OCI-LY3 (cell line): ENCODE results near the gene PDGFA.

Experiments
- H2AFZ ChIP-seq: fragments of 200-600, 300-600 bp; shearing (Covaris generic); 2 replicates; pipeline ENCODE4 v1.6.0; 2014; ENCODE audit warnings: antibody characterized with exemption, low read depth, low read length
- H3K27ac ChIP-seq: fragments of 200-600, 300-600 bp; sonication (generic); 2 replicates; pipeline ENCODE4 v1.5.1; 2014; ENCODE audit warnings: mild to moderate bottlenecking, low read length, moderate library complexity, mixed read lengths
- H3K27me3 ChIP-seq: fragments of 200-600, 300-600 bp; sonication (generic); 2 replicates; pipeline ENCODE4 v1.6.1; 2014; ENCODE audit warnings: low read depth, low read length, mixed read lengths
- H3K36me3 ChIP-seq: fragments of 200-600, 300-600 bp; sonication (generic); replicated peaks from 2 replicates; pipeline ENCODE3; 2014; ENCODE audit warnings: low read depth, low read length, mixed read lengths
- H3K4me1 ChIP-seq: fragments of 300-600, 200-600 bp; sonication (generic); 2 replicates; pipeline ENCODE4 v1.6.1; 2014; ENCODE audit warnings: low read length, mixed read lengths
- H3K4me2 ChIP-seq: fragments of 200-600, 300-600 bp; sonication (generic); 2 replicates; pipeline ENCODE4 v1.6.1; 2014; ENCODE audit warnings: low read length, mixed read lengths
- H3K4me3 ChIP-seq: fragments of 300-600, 200-600 bp; sonication (generic); 2 replicates; pipeline ENCODE4 v1.5.1; 2014; ENCODE audit warnings: antibody characterized with exemption, mild to moderate bottlenecking, low read length, moderate library complexity
- H3K79me2 ChIP-seq: fragments of 300-600, 200-600 bp; shearing (Covaris generic); 2 replicates; pipeline ENCODE4 v1.6.1; 2014; ENCODE audit warnings: mild to moderate bottlenecking, low read length, mixed read lengths
- H3K9ac ChIP-seq: fragments of 300-600, 200-600 bp; shearing (Covaris generic); 2 replicates; pipeline ENCODE4 v1.6.0; 2014; ENCODE audit warnings: mild to moderate bottlenecking, low read length, moderate library complexity
- H3K9me3 ChIP-seq: fragments of 200-600, 300-600 bp; shearing (Covaris generic); 2 replicates; pipeline ENCODE4 v1.6.1; 2014; ENCODE audit warnings: low read length, mixed read lengths; ENCODE audit not compliant: insufficient read depth
- H4K20me1 ChIP-seq: fragments of 200-600, 300-600 bp; sonication (generic); 2 replicates; pipeline ENCODE4 v1.6.1; 2016; ENCODE audit warnings: low read length, mixed read lengths; ENCODE audit not compliant: insufficient read depth
- EZH2phosphoT487 ChIP-seq: fragments of 200-600 bp; shearing (Covaris generic); IDR thresholded peaks from 2 replicates; pipeline ENCODE4 v1.6.1; 2018; ENCODE audit warnings: antibody characterized with exemption, mixed run types, low read depth
- TF ChIP-seq, protein P1 (sequence below): fragments of 200-600, 300-600 bp; sonication (generic); IDR thresholded peaks from 2 replicates; pipeline ENCODE4 v1.5.1; 2014; ENCODE audit warnings: antibody characterized with exemption, low read length, low read depth

PDGFA gene

DNA sequence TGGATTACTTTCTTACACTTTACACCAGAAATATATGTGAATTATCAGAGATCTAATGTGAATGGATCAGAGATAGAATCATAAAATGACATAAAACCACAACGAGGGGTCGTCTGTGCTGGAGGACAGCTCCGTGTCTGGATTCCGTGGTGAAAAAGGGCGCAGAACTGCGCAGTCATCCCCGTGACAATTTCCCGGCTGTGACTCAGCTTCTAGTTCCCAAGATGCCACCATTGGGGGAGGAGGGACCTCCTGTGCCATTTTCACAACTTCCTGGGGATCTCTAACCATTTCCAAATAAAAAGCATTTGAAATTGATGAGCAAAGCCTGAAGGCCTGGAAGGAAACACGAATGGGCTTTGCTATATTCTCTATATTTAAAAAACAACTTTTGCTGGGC, 72.1 kb downstream of the PDGFA start:
- TF ChIP-seq, protein P1, sequence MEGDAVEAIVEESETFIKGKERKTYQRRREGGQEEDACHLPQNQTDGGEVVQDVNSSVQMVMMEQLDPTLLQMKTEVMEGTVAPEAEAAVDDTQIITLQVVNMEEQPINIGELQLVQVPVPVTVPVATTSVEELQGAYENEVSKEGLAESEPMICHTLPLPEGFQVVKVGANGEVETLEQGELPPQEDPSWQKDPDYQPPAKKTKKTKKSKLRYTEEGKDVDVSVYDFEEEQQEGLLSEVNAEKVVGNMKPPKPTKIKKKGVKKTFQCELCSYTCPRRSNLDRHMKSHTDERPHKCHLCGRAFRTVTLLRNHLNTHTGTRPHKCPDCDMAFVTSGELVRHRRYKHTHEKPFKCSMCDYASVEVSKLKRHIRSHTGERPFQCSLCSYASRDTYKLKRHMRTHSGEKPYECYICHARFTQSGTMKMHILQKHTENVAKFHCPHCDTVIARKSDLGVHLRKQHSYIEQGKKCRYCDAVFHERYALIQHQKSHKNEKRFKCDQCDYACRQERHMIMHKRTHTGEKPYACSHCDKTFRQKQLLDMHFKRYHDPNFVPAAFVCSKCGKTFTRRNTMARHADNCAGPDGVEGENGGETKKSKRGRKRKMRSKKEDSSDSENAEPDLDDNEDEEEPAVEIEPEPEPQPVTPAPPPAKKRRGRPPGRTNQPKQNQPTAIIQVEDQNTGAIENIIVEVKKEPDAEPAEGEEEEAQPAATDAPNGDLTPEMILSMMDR, result no peak
- TF ChIP-seq EZH2phosphoT487, result no peak
- Histone ChIP-seq H3K36me3 (no peaks in the 10 kb centered on the region), H3K9ac (no peak overlapping the region), H4K20me1 (no peaks in the 10 kb centered on the region), H3K4me1 (peaks cover 3% of the 10 kb centered on the region; the same call in 1 of the 2 replicates), H3K27me3 (no peaks in the 10 kb centered on the region), H3K9me3 (no peaks in the 10 kb centered on the region), H3K4me2 (no peak overlapping the region), H3K4me3 (no peak overlapping the region), H3K27ac (no peak overlapping the region), H3K79me2 (no peaks in the 10 kb centered on the region), H2AFZ (no peak overlapping the region)
